Spinal cord (tissue), 10 donors: Measurements from ENCODE around the gene SRSF3. TPM values are rescaled to one million over a fixed set of nuclear protein-coding genes. Genes with fewer than 3 reads are reported as not detected.
A peak's percentile ranks its signal among the peaks of the same experiment; 100 is the strongest.
"Not testable (repeated sequence)": the region's sequence is repeated elsewhere in the genome, so short reads cannot be mapped to it uniquely, and the experiment has no call there.

Experiments used
- DNase-seq, 6 donors: peaks; one replicate each; pipeline versions ENCODE4 v3.0.0 to v3.0.0-alpha.2; 2013 to 2015; ENCODE audit warnings: low spot score in 6 of 6, low read depth in 4 of 6
- H3K27ac ChIP-seq: one replicate; pipeline ENCODE4 v1.5.1; 2013; ENCODE audit warnings: low read depth, low read length, control low read depth
- H3K27me3 ChIP-seq: one replicate; pipeline ENCODE4 v1.6.1; 2013; ENCODE audit warnings: low read length; ENCODE audit not compliant: control insufficient read depth, insufficient read depth
- H3K36me3 ChIP-seq: one replicate; pipeline ENCODE4 v1.6.1; 2013; ENCODE audit warnings: low read length; ENCODE audit not compliant: control insufficient read depth, insufficient read depth
- H3K4me1 ChIP-seq: one replicate; pipeline ENCODE4 v1.6.1; 2013; ENCODE audit warnings: low read length; ENCODE audit not compliant: control insufficient read depth, insufficient read depth
- H3K4me3 ChIP-seq: one replicate; pipeline ENCODE4 v1.5.1; 2013; ENCODE audit warnings: low read depth, low read length, control low read depth
- H3K9me3 ChIP-seq: one replicate; pipeline ENCODE4 v1.6.1; 2013; ENCODE audit warnings: low read length; ENCODE audit not compliant: control insufficient read depth, insufficient read depth
- WGBS: methylation state at CpG from one replicate; pipeline ENCODE4 v1.1.5; 2013; ENCODE audit warnings: missing lambda C conversion rate; ENCODE audit not compliant: insufficient coverage; 5-methylcytosine and 5-hydroxymethylcytosine counted together
- polyA plus RNA-seq, 2 donors: library from polyadenylated mRNA; unstranded; fragments of 120-200 nt; gene quantifications; one replicate each; pipeline ENCODE4 v1.2.1, GENCODE V29; 2013; ENCODE audit not compliant: insufficient read length in 2 of 2
- total RNA-seq, 2 donors: library from RNA; depleted of rRNA in 1 of 2; stranded (reverse); fragments of 120-200 nt in 1 of 2; fragments of >200 nt in 1 of 2; gene quantifications; one replicate each; pipeline versions ENCODE4 v1.2.3 to v1.2.4, GENCODE V29; 2013 to 2014
- donor health status: healthy.

SRSF3 gene
- total and polyA plus RNA-seq, 4 donors = 135 to 351 (median 325) TPM

- H3K4me1 ChIP-seq, H3K9me3 ChIP-seq, H3K36me3 ChIP-seq, H3K27ac ChIP-seq, DNase-seq, H3K4me3 ChIP-seq, H3K27me3 ChIP-seq: not testable (repeated sequence)
- 80% methylated on average over 1 of the region's 12 CpGs for whole genome bisulfite sequencing
Measured at GRCh38 chr6:36572353-36573311, 21.5 kb upstream of the SRSF3 start.

- Histone ChIP-seq H3K9me3 (no peaks in the 10 kb centered on the region), H3K4me1 (no peaks in the 10 kb centered on the region), H3K4me3 (no peak overlapping the region), H3K27me3 (no peaks in the 10 kb centered on the region), H3K27ac (no peak overlapping the region), H3K36me3 (no peaks in the 10 kb centered on the region)
- no peak for DNase-seq
Measured at GRCh38 chr6:36574679-36575078, 19.5 kb upstream of the SRSF3 start.

GRCh38 chr6:36576578-36576977 lies 17.6 kb upstream of the SRSF3 start:
- no peak for DNase-seq

GRCh38 chr6:36577301-36577700 lies 16.9 kb upstream of the SRSF3 start:
- Histone ChIP-seq H3K27ac (no peak overlapping the region), H3K4me3 (no peak overlapping the region), H3K9me3 (no peaks in the 10 kb centered on the region), H3K36me3 (no peaks in the 10 kb centered on the region), H3K4me1 (no peaks in the 10 kb centered on the region), H3K27me3 (no peaks in the 10 kb centered on the region)
- DNase-seq = peak in 1 of 6 donors; percentile 23
- 90% methylated on average over 1 of the region's 2 CpGs for WGBS

More at GRCh38 chr6:36576578-36576977, 17.6 kb upstream of the SRSF3 start:
- H3K27ac ChIP-seq = no peak overlapping the region
- H3K9me3 ChIP-seq = no peaks in the 10 kb centered on the region
- no peak overlapping the region for H3K4me3 ChIP-seq
- H3K27me3 ChIP-seq = no peaks in the 10 kb centered on the region
- 79% methylated on average over 7 of the region's 7 CpGs for WGBS
- no peaks in the 10 kb centered on the region for H3K36me3 ChIP-seq
- no peaks in the 10 kb centered on the region for H3K4me1 ChIP-seq

GRCh38 chr6:36578030-36578429 lies 16.1 kb upstream of the SRSF3 start:
- no peak for DNase-seq
- Histone ChIP-seq H3K27me3 (no peaks in the 10 kb centered on the region), H3K4me3 (no peak overlapping the region), H3K9me3 (no peaks in the 10 kb centered on the region), H3K27ac (peak overlapping the region; percentile 47), H3K36me3 (no peaks in the 10 kb centered on the region), H3K4me1 (no peaks in the 10 kb centered on the region)
- WGBS = 86% methylated on average over 4 of the region's 5 CpGs

DNA sequence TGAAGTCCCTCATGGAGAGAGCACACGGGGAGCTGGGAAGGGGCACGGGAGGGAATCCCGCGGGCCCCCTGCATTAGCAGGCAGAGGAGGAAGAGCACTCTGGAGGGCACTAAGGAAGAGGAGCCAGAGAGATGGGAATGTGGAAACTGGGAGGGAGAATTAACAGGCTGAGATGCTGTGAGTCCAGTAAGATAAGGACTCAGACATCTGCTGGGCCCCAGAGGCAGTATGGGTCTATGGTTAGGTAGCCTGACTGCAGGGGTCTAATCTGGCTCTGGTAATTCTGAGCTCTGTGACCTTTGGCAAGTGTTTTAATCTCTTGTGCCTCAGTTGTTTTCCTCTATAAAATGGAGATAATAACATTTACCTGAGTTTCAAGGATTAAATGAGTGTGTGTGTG lies 15.7 kb upstream of the SRSF3 start:
- DNase-seq = no peak
- Histone ChIP-seq H3K27me3 (no peaks in the 10 kb centered on the region), H3K4me3 (no peak overlapping the region), H3K4me1 (no peaks in the 10 kb centered on the region), H3K27ac (peak overlapping the region; percentile 47), H3K9me3 (no peaks in the 10 kb centered on the region), H3K36me3 (no peaks in the 10 kb centered on the region)
- 87% methylated on average over 4 of the region's 4 CpGs for WGBS

GRCh38 chr6:36580184-36580526 lies 14.0 kb upstream of the SRSF3 start:
- no peak for DNase-seq
- Histone ChIP-seq H3K9me3 (no peaks in the 10 kb centered on the region), H3K27ac (peak overlapping the region; percentile 79), H3K27me3 (no peaks in the 10 kb centered on the region), H3K36me3 (no peaks in the 10 kb centered on the region), H3K4me3 (no peak overlapping the region), H3K4me1 (no peaks in the 10 kb centered on the region)
- 70% methylated on average over 3 of the region's 8 CpGs for WGBS

DNA sequence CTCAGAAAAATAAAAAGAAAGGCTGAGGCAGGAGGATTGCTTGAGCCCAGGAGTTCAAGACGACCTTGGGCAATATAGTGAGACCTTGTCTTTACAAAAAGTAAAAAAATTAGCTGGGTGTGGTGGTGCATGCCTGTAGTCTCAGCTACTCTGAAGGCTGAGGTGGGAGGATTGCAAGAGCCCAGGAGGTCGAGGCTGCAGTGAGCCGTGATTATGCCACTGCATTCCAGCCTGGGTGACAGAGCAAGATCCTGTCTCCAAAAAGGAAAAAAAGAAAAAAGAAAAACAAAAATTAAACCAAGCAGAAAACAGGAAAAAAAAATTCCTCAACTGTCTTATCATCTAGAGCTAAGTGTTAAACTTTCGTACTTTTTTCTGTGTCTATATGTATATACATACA lies 12.4 kb upstream of the SRSF3 start:
- Histone ChIP-seq H3K36me3 (no peaks in the 10 kb centered on the region), H3K27me3 (no peaks in the 10 kb centered on the region), H3K4me3 (no peak overlapping the region), H3K9me3 (no peaks in the 10 kb centered on the region), H3K27ac (no peak overlapping the region), H3K4me1 (no peaks in the 10 kb centered on the region)
- no peak for DNase-seq
- no CpG with 5 or more reads among the region's 4 CpGs for WGBS

GRCh38 chr6:36586606-36587005 lies 7.6 kb upstream of the SRSF3 start:
- no peaks in the 10 kb centered on the region for H3K36me3 ChIP-seq
- H3K27ac ChIP-seq = no peak overlapping the region
- 50% methylated on average over 1 of the region's 1 CpG for WGBS
- no peak for DNase-seq
- H3K27me3 ChIP-seq = no peaks in the 10 kb centered on the region
- no peaks in the 10 kb centered on the region for H3K4me1 ChIP-seq
- H3K4me3 ChIP-seq = no peak overlapping the region
- no peaks in the 10 kb centered on the region for H3K9me3 ChIP-seq

- 88% methylated on average over 5 of the region's 9 CpGs for WGBS
Measured at GRCh38 chr6:36589025-36589400, 5.1 kb upstream of the SRSF3 start.

More at GRCh38 chr6:36589025-36589400, 5.1 kb upstream of the SRSF3 start:
- not testable (repeated sequence) for H3K27me3 ChIP-seq, H3K9me3 ChIP-seq, H3K4me3 ChIP-seq, DNase-seq, H3K27ac ChIP-seq, H3K36me3 ChIP-seq
- peaks cover 12% of the 10 kb centered on the region for H3K4me1 ChIP-seq
